Upper lobe of left lung (tissue), 6 donors: ENCODE data around the gene RPA1. TPM values are rescaled to one million over a fixed set of nuclear protein-coding genes. Genes with fewer than 3 reads are reported as not detected.

Experiments
- ATAC-seq, 2 donors: fragments of 200-7000 bp; cut with Tn5 transposase; one replicate each; pipeline ENCODE4 v1.9.1; 2022; ENCODE audit warnings: mild to moderate bottlenecking in 2 of 2, moderate library complexity in 2 of 2; ENCODE audit not compliant: low FRiP score in 2 of 2
- DNase-seq, 2 donors: peaks; one replicate each; pipeline ENCODE4 v3.0.0-alpha.2; 2019 to 2020
- H3K27ac ChIP-seq, 4 donors: fragments of 200-600 bp; sonication (generic); one replicate each; pipeline ENCODE4 v1.5.1; 2016 to 2019
- H3K27me3 ChIP-seq, 4 donors: fragments of 200-600 bp; sonication (generic); one replicate each; pipeline ENCODE4 v1.5.1; 2017 to 2019
- H3K36me3 ChIP-seq, 4 donors: fragments of 200-600 bp; sonication (generic); one replicate each; pipeline ENCODE4 v1.5.1; 2016 to 2019
- H3K4me1 ChIP-seq, 4 donors: fragments of 200-600 bp; sonication (generic); one replicate each; pipeline ENCODE4 v1.5.1; 2018 to 2019
- H3K4me3 ChIP-seq, 4 donors: fragments of 200-600 bp; sonication (generic); one replicate each; pipeline ENCODE4 v1.5.1; 2017 to 2019; ENCODE audit warnings: mild to moderate bottlenecking in 2 of 4, moderate library complexity in 1 of 4
- H3K9me3 ChIP-seq, 4 donors: fragments of 200-600 bp; sonication (generic); one replicate each; pipeline ENCODE4 v1.5.1; 2018 to 2019
- CTCF ChIP-seq, 6 experiments: fragments of 450-650 bp in 4 of 6; fragments of 200-600 bp in 2 of 6; sonication (generic) in 2 of 6; IDR thresholded peaks; one replicate each; pipeline ENCODE4 v1.5.1; 2016 to 2019; ENCODE audit warnings: antibody characterized with exemption in 6 of 6
- EP300 ChIP-seq, 4 donors: sonication (generic); formaldehyde crosslinking; IDR thresholded peaks; one replicate each; pipeline ENCODE4 v1.5.1; 2017; ENCODE audit warnings: antibody characterized with exemption in 4 of 4, control low read depth in 2 of 4
- POLR2A ChIP-seq, 4 donors: fragments of 450-650 bp; IDR thresholded peaks; one replicate each; pipeline ENCODE4 v1.5.1; 2016 to 2017; ENCODE audit warnings: antibody characterized with exemption in 4 of 4, mild to moderate bottlenecking in 2 of 4
- POLR2AphosphoS5 ChIP-seq, 2 donors: sonication (generic); formaldehyde crosslinking; IDR thresholded peaks; one replicate each; pipeline ENCODE4 v1.5.1; 2017; ENCODE audit warnings: antibody characterized with exemption in 2 of 2
- WGBS, 2 donors: methylation state at CpG; one replicate each; pipeline ENCODE4 v1.1.5; 2017 to 2018; 5-methylcytosine and 5-hydroxymethylcytosine counted together
- total RNA-seq, 6 donors: library from RNA; depleted of rRNA in 4 of 6; stranded (reverse); fragments of >200 nt in 4 of 6; gene quantifications; one replicate each; pipeline versions ENCODE4 v1.1.0 to v1.2.1, GENCODE V29; 2016 to 2021
- donor health status: DM: no; HTN: no; CAD: no; lungs with moderate emphysema.
- donor health status: DM: no; HTN: yes; CAD: no; lungs with severe emphysema.

The RPA1 gene
- total RNA-seq, 6 donors from 2014 or later, result 14.1 to 82.3 (median 24.8) TPM

GRCh38 chr17:1947743-1948516, 118.1 kb downstream of the RPA1 start:
- ATAC-seq (no peak), DNase-seq (no peak)
- no peaks in the 10 kb centered on the region for H3K27me3 ChIP-seq
- no peak overlapping the region for H3K4me3 ChIP-seq
- WGBS, 2 donors, result 78 to 82% methylated on average over 6 to 16 of the region's 22 CpGs
- no peak for TF ChIP-seq CTCF (IDR thresholded peaks at IDR 0.05)
- H3K36me3 ChIP-seq, result no peaks in the 10 kb centered on the region
- peaks cover 0 to 10% (median 3%) of the 10 kb centered on the region in 4 donors for H3K4me1 ChIP-seq
- no peak overlapping the region for H3K27ac ChIP-seq
- no peaks in the 10 kb centered on the region for H3K9me3 ChIP-seq

- ATAC-seq (no peak), DNase-seq (no peak)
- H3K27ac ChIP-seq, result no peak overlapping the region
- no peaks in the 10 kb centered on the region for H3K9me3 ChIP-seq
- H3K36me3 ChIP-seq, result no peaks in the 10 kb centered on the region
- TF ChIP-seq POLR2AphosphoS5 (IDR thresholded peaks at IDR 0.05) (no peak), EP300 (IDR thresholded peaks at IDR 0.05) (no peak), POLR2A (IDR thresholded peaks at IDR 0.05) (no peak), CTCF (IDR thresholded peaks at IDR 0.05) (no peak)
- H3K4me1 ChIP-seq, result peaks cover 0 to 7% (median 3%) of the 10 kb centered on the region in 4 donors
- 89 to 98% methylated on average over 14 of the region's 14 CpGs for WGBS, 2 donors
- H3K27me3 ChIP-seq, result no peaks in the 10 kb centered on the region
- H3K4me3 ChIP-seq, result no peak overlapping the region
These were observed 118.7 kb downstream of the RPA1 start for GRCh38 chr17:1948517-1948825.

Other genes with a start within 250 kb of the RPA1 start
- 10 to 100 TPM; 16.9 to 79.0 (median 49.2) TPM for gene SLC43A2, start 201.2 kb upstream of the RPA1 start, total RNA-seq
- 10 to 100 TPM; 22.0 to 93.2 (median 55.5) TPM for gene SCARF1, start 184.3 kb upstream of the RPA1 start, total RNA-seq
- gene RILP, start 180.1 kb upstream of the RPA1 start, total RNA-seq, result 100 to 1,000 TPM in 2 of 6 donors, 10 to 100 TPM in 4; 43.7 to 192 (median 85.4) TPM
- gene PRPF8, start 145.1 kb upstream of the RPA1 start, total RNA-seq, result 100 to 1,000 TPM; 173 to 283 (median 220) TPM
- 10 to 100 TPM; 11.3 to 24.7 (median 14.9) TPM for gene TLCD2, start 119.6 kb upstream of the RPA1 start, total RNA-seq
- gene WDR81, start 105.3 kb upstream of the RPA1 start, total RNA-seq, result 100 to 1,000 TPM in 2 of 6 donors, 10 to 100 TPM in 4; 47.4 to 162 (median 60.8) TPM
- gene SERPINF2, start 87.1 kb upstream of the RPA1 start, total RNA-seq, result 10 to 100 TPM in 5 of 6 donors, 1 to 10 TPM in 1; 4.6 to 48.2 (median 24.6) TPM
- gene SERPINF1, start 67.9 kb upstream of the RPA1 start, total RNA-seq, result 100 to 1,000 TPM in 4 of 6 donors, 10 to 100 TPM in 2; 69.8 to 235 (median 114) TPM
- gene SMYD4, start 103 bp upstream of the RPA1 start, total RNA-seq, result 10 to 100 TPM in 5 of 6 donors, 1 to 10 TPM in 1; 9.1 to 28.3 (median 17.3) TPM
- gene RTN4RL1, start 195.3 kb downstream of the RPA1 start, total RNA-seq, result 1 to 10 TPM; 5.1 to 7.3 (median 6.2) TPM
- 100 to 1,000 TPM in 1 of 6 donors, 10 to 100 TPM in 5; 28.8 to 129 (median 45.1) TPM for gene DPH1, start 200.1 kb downstream of the RPA1 start, total RNA-seq
- gene OVCA2, start 212.0 kb downstream of the RPA1 start, total RNA-seq, result 10 to 100 TPM; 20.1 to 56.1 (median 33.5) TPM
- gene HIC1, start 225.1 kb downstream of the RPA1 start, total RNA-seq, result 10 to 100 TPM in 5 of 6 donors, 1 to 10 TPM in 1; 8.0 to 25.5 (median 19.1) TPM